Raji (cell line): ENCODE measurements around the gene OVOL3.

Source experiments
- POLR2A ChIP-seq: IDR thresholded peaks from 2 replicates; pipeline ENCODE4 v1.6.1; 2011; ENCODE audit warnings: low read depth, low read length, control low read depth; ENCODE audit not compliant: insufficient read depth

OVOL3 gene

GRCh38 chr19:36092566-36092965 is 18.4 kb upstream of the OVOL3 start:
- TF ChIP-seq POLR2A: no peak

- TF ChIP-seq POLR2A: no peak
Measured at GRCh38 chr19:36093146-36093662, 17.7 kb upstream of the OVOL3 start.

GRCh38 chr19:36093687-36094086 is 17.3 kb upstream of the OVOL3 start:
- no peak for TF ChIP-seq POLR2A

- TF ChIP-seq POLR2A: no peak
Measured at GRCh38 chr19:36097036-36097435, 13.9 kb upstream of the OVOL3 start.

- no peak for TF ChIP-seq POLR2A
Measured at GRCh38 chr19:36099166-36099785, 11.7 kb upstream of the OVOL3 start.

GRCh38 chr19:36100476-36100875 is 10.5 kb upstream of the OVOL3 start:
- no peak for TF ChIP-seq POLR2A

- no peak for TF ChIP-seq POLR2A
Measured at GRCh38 chr19:36101550-36102327, 9.2 kb upstream of the OVOL3 start.

- no peak for TF ChIP-seq POLR2A
Measured at GRCh38 chr19:36103040-36103626, 7.8 kb upstream of the OVOL3 start.

GRCh38 chr19:36103842-36104552 is 6.9 kb upstream of the OVOL3 start:
- TF ChIP-seq POLR2A: no peak

GRCh38 chr19:36106441-36106840 is 4.5 kb upstream of the OVOL3 start:
- no peak for TF ChIP-seq POLR2A

- no peak for TF ChIP-seq POLR2A
Measured at GRCh38 chr19:36106991-36107390, 4.0 kb upstream of the OVOL3 start.

GRCh38 chr19:36108684-36109083 is 2.3 kb upstream of the OVOL3 start:
- no peak for TF ChIP-seq POLR2A

GRCh38 chr19:36111200-36111539 is 227 bp downstream of the OVOL3 start:
- no peak for TF ChIP-seq POLR2A

- no peak for TF ChIP-seq POLR2A
Measured at GRCh38 chr19:36112678-36113077, 1.7 kb downstream of the OVOL3 start.

- TF ChIP-seq POLR2A: no peak
Measured at GRCh38 chr19:36113425-36113824, 2.5 kb downstream of the OVOL3 start.

- TF ChIP-seq POLR2A: no peak
Measured at GRCh38 chr19:36113894-36114720, 3.2 kb downstream of the OVOL3 start.
